Stimulated activated CD4-positive, alpha-beta T cell treated with anti-CD3 and anti-CD28 coated beads, Interleukin-12 subunit alpha, Interleukin-12 subunit beta, amount 100 ng/mL, for 48 hours (primary cell): ENCODE results near the gene CDH13.

Source experiments
- DNase-seq, 3 donors: peaks; one replicate each; pipeline ENCODE4 v3.0.0-alpha.2; 2020; ENCODE audit warnings: low read depth in 2 of 3, low spot score in 1 of 3

CDH13 gene

GRCh38 chr16:83689385-83689831, 1062.6 kb downstream of the CDH13 start:
- no peak for DNase-seq

GRCh38 chr16:83692224-83692623, 1065.5 kb downstream of the CDH13 start:
- DNase-seq = no peak

GRCh38 chr16:83698964-83699363, 1072.2 kb downstream of the CDH13 start:
- DNase-seq = no peak

GRCh38 chr16:83699817-83700216, 1073.0 kb downstream of the CDH13 start:
- no peak for DNase-seq

GRCh38 chr16:83700918-83701317, 1074.1 kb downstream of the CDH13 start:
- DNase-seq = no peak

- DNase-seq = peak in 1 of 3 donors; percentile 2
Observed at GRCh38 chr16:83701494-83701893, 1074.7 kb downstream of the CDH13 start.

GRCh38 chr16:83704656-83705055, 1077.9 kb downstream of the CDH13 start:
- no peak for DNase-seq

- no peak for DNase-seq
Observed at GRCh38 chr16:83705856-83706255, 1079.1 kb downstream of the CDH13 start.

- no peak for DNase-seq
Observed at GRCh38 chr16:83706394-83706793, 1079.6 kb downstream of the CDH13 start.

GRCh38 chr16:83711069-83711468, 1084.3 kb downstream of the CDH13 start:
- DNase-seq = no peak

GRCh38 chr16:83713597-83713996, 1086.8 kb downstream of the CDH13 start:
- DNase-seq = no peak

- DNase-seq = no peak
Observed at GRCh38 chr16:83714286-83714685, 1087.5 kb downstream of the CDH13 start.

- no peak for DNase-seq
Observed at GRCh38 chr16:83715217-83715920, 1088.6 kb downstream of the CDH13 start.

- DNase-seq = no peak
Observed at GRCh38 chr16:83717308-83717707, 1090.5 kb downstream of the CDH13 start.

- no peak for DNase-seq
Observed at GRCh38 chr16:83717814-83718213, 1091.0 kb downstream of the CDH13 start.

- no peak for DNase-seq
Observed at GRCh38 chr16:83720213-83720612, 1093.4 kb downstream of the CDH13 start.

- no peak for DNase-seq
Observed at GRCh38 chr16:83720981-83721380, 1094.2 kb downstream of the CDH13 start.

- DNase-seq = no peak
Observed at GRCh38 chr16:83721676-83722075, 1094.9 kb downstream of the CDH13 start.

GRCh38 chr16:83722456-83723183, 1095.9 kb downstream of the CDH13 start:
- DNase-seq = no peak

- no peak for DNase-seq
Observed at GRCh38 chr16:83723244-83723643, 1096.5 kb downstream of the CDH13 start.

GRCh38 chr16:83723901-83724300, 1097.1 kb downstream of the CDH13 start:
- DNase-seq = no peak

GRCh38 chr16:83724585-83724984, 1097.8 kb downstream of the CDH13 start:
- no peak for DNase-seq

- DNase-seq = no peak
Observed at GRCh38 chr16:83725313-83725712, 1098.5 kb downstream of the CDH13 start.
